ENCODE results near the gene TMEM209.
"Not testable (repeated sequence)": the region's sequence is repeated elsewhere in the genome, so short reads cannot be mapped to it uniquely, and the experiment has no call there.

TMEM209 gene

GRCh38 chr7:130205084-130205947 is at the start of gene TMEM209:
TSS of gene TMEM209 (minus strand) at chr7:130205406. CDS start at chr7:130205375, 31 bp downstream.
- peak; percentile 97 for DNase-seq

- DNase-seq = no peak
Observed at GRCh38 chr7:130254555-130254954, 49.3 kb upstream of the TMEM209 start.

- DNase-seq = not testable (repeated sequence)
Observed at GRCh38 chr7:130249626-130250025, 44.4 kb upstream of the TMEM209 start.

- DNase-seq = not testable (repeated sequence)
Observed at GRCh38 chr7:130248842-130249241, 43.6 kb upstream of the TMEM209 start.

- DNase-seq = not testable (repeated sequence)
Observed at GRCh38 chr7:130246491-130246890, 41.3 kb upstream of the TMEM209 start.

GRCh38 chr7:130243486-130243885 is 38.3 kb upstream of the TMEM209 start:
- DNase-seq = not testable (repeated sequence)

GRCh38 chr7:130242198-130243014 is 37.2 kb upstream of the TMEM209 start:
- peak; percentile 65 for DNase-seq

- DNase-seq = no peak
Observed at GRCh38 chr7:130240240-130240639, 35.0 kb upstream of the TMEM209 start.

GRCh38 chr7:130236361-130236760 is 31.2 kb upstream of the TMEM209 start:
- DNase-seq = not testable (repeated sequence)

GRCh38 chr7:130234078-130234477 is 28.9 kb upstream of the TMEM209 start:
- DNase-seq = no peak

GRCh38 chr7:130232209-130232608 is 27.0 kb upstream of the TMEM209 start:
- no peak for DNase-seq

- no peak for DNase-seq
Observed at GRCh38 chr7:130231792-130232191, 26.6 kb upstream of the TMEM209 start.

- not testable (repeated sequence) for DNase-seq
Observed at GRCh38 chr7:130229981-130230380, 24.8 kb upstream of the TMEM209 start.

- DNase-seq = no peak
Observed at GRCh38 chr7:130228840-130229502, 23.8 kb upstream of the TMEM209 start.

- no peak for DNase-seq
Observed at GRCh38 chr7:130227883-130228575, 22.8 kb upstream of the TMEM209 start.

- no peak for DNase-seq
Observed at GRCh38 chr7:130226333-130226732, 21.1 kb upstream of the TMEM209 start.

GRCh38 chr7:130224923-130225322 is 19.7 kb upstream of the TMEM209 start:
- DNase-seq = not testable (repeated sequence)

- DNase-seq = no peak
Observed at GRCh38 chr7:130224210-130224609, 19.0 kb upstream of the TMEM209 start.

GRCh38 chr7:130223646-130224045 is 18.4 kb upstream of the TMEM209 start:
- DNase-seq = no peak

GRCh38 chr7:130221746-130222145 is 16.5 kb upstream of the TMEM209 start:
- no peak for DNase-seq

- no peak for DNase-seq
Observed at GRCh38 chr7:130219871-130220270, 14.7 kb upstream of the TMEM209 start.

- DNase-seq = no peak
Observed at GRCh38 chr7:130218806-130219620, 13.8 kb upstream of the TMEM209 start.
